ENCODE measurements around the gene CRISPLD2. TPM values are rescaled to one million over a fixed set of nuclear protein-coding genes. Genes with fewer than 3 reads are reported as not detected.
A peak's percentile ranks its signal among the peaks of the same experiment; 100 is the strongest.

CRISPLD2 gene
- total and polyA plus RNA-seq, 8 donors = 13.8 to 106 (median 24.9) TPM

DNA sequence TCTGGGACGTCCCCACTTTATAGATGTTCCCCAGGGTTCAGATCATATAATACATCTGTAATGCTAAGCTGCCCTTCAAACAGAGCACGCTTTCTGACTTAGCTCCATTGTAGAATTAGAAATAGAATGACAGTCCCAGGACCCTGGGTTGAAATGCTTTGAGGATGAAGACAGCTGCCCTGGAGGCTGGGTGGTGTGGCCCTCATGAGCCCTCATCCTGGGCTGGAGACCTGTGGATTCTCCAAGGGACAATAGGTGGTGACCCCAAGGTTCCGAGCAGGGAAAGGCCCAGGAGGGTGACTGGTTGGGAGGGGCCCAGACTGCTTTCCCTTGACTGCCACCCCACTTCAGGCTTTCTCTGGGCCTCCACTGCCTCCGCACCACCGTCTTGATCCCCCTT is 59.0 kb downstream of the CRISPLD2 start:
- Histone ChIP-seq H3K4me1 (no peaks in the 10 kb centered on the region), H3K27ac (no peak overlapping the region), H3K36me3 (peaks cover 0 to 48% of the 10 kb centered on the region in 2 donors), H3K9me3 (no peaks in the 10 kb centered on the region), H3K4me3 (no peak overlapping the region), H3K27me3 (no peaks in the 10 kb centered on the region)
- ATAC-seq (no peak), DNase-seq (no peak)
- TF ChIP-seq, protein P1, sequence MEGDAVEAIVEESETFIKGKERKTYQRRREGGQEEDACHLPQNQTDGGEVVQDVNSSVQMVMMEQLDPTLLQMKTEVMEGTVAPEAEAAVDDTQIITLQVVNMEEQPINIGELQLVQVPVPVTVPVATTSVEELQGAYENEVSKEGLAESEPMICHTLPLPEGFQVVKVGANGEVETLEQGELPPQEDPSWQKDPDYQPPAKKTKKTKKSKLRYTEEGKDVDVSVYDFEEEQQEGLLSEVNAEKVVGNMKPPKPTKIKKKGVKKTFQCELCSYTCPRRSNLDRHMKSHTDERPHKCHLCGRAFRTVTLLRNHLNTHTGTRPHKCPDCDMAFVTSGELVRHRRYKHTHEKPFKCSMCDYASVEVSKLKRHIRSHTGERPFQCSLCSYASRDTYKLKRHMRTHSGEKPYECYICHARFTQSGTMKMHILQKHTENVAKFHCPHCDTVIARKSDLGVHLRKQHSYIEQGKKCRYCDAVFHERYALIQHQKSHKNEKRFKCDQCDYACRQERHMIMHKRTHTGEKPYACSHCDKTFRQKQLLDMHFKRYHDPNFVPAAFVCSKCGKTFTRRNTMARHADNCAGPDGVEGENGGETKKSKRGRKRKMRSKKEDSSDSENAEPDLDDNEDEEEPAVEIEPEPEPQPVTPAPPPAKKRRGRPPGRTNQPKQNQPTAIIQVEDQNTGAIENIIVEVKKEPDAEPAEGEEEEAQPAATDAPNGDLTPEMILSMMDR (IDR thresholded peaks at IDR 0.05) = no peak
- intact Hi-C loops (cut with DNase I) = no loop called here

DNA sequence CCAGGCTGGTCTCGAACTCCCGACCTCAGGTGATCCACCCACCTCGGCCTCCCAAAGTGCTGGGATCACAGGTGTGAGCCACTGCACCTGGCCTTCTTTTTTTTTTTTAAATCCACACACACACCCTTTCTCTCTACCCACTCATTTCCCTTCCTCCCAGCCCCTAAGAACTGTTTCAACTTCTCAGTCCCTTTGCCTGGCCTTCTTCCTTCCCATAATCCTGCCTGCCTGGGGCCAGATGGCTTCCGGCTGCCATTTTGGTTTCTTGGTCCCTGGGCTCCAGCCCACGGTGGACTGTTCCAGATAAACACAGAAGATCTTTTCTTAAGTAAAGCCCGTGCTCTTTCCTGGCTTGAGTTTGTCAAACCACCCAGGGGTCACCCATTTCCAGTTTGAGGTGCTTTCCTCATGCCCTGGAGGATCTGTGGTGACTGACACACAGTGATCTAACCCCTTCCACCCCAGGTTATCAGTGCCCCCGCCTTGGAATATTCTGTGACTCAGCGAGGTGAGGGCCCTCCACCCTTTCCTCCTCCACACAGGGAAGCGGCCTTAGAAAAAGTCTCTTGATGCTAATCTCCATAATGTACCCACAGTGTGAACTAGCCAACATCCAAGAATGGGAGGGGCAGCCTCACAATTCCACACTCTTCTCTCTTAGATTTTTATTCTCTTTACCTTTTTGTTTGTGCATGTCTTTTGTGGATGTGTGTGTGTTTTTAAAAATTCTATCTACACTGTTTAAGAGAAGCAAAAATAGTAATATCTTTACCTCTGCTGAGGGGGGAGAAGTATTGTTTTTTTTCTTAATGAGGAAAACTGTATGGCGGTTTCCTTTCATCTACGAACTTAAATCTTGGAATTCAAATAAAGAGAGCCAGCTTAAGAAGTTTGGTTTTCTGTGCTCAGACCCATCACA is 60.0 kb downstream of the CRISPLD2 start:
- peaks cover 0 to 38% of the 10 kb centered on the region in 2 donors for H3K36me3 ChIP-seq
- DNase-seq = no peak
- ATAC-seq = peak; percentile 59
- H3K4me1 ChIP-seq = peaks cover 0 to 2% of the 10 kb centered on the region in 2 donors
- H3K9me3 ChIP-seq = no peaks in the 10 kb centered on the region
- no peak overlapping the region for H3K4me3 ChIP-seq
- no peaks in the 10 kb centered on the region for H3K27me3 ChIP-seq
- TF ChIP-seq, protein P1 (IDR thresholded peaks at IDR 0.05) = no peak
- intact Hi-C loops (cut with DNase I) = no loop called here
- no peak overlapping the region for H3K27ac ChIP-seq

DNA sequence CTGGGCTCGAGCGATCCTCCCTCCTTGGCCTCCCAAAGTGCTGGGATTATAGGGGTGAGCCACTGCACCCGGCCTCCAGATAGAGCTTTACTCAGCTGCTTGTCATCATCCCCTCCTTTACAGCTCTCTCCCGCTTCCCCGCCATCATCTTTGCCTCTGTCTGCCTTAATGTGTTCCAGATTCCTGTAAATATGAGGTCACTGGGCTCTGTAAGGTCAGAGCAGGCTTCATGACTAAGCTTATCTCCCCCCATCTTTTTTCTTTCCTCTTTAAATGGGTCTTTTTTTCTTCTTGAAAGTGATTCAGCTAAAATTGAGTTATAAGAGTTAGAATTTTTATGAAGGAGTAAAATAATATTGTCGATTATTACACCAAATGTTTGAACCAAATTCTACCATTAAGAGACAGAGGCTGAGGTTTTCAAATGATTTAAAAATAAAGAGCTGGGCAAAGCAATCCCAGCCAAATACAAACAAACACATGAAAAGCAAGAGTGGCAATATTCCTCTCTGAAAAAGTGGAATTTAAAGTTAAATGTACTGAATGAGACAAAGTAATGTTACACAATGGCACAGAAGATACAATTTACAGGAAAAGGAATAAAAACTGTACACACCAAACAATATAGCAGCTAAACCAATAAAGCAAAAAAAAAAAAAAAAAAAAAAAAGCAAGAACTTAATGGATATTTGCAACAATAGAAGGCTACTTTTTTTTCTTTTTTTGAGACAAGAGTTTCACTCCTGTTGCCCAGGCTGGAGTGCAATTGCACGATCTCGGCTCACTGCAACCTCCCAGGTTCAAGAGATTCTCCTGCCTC is 62.1 kb downstream of the CRISPLD2 start:
- ATAC-seq = peak; percentile 41
- no peak overlapping the region for H3K4me3 ChIP-seq
- no peaks in the 10 kb centered on the region for H3K9me3 ChIP-seq
- TF ChIP-seq, protein P1 (IDR thresholded peaks at IDR 0.05) = no peak
- no peaks in the 10 kb centered on the region for H3K27me3 ChIP-seq
- no peak overlapping the region for H3K27ac ChIP-seq
- peaks cover 0 to 33% of the 10 kb centered on the region in 2 donors for H3K36me3 ChIP-seq
- DNase-seq = no peak
- intact Hi-C loops (cut with DNase I) = no loop called here
- H3K4me1 ChIP-seq = peaks cover 0 to 8% of the 10 kb centered on the region in 2 donors

DNA sequence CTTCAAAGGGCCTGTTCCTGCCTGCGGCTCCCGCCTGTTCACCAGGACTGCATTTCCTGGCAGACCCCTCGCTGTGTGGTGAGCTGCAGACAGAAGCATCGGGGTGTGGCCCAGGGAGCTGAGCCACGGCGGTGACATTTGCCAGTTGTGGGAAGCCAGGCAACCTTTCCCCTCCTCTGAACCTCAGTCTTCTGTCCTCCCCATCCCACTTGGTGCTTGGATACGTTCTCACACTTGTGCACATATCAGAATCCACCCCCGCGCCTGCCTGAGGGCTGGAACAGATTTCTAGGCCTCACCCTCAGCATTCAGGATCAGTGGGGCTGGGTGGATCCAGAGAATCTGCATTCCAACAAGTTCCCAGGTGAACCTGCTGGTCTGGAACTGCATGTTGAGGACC is 63.5 kb downstream of the CRISPLD2 start:
- peaks cover 0 to 8% of the 10 kb centered on the region in 2 donors for H3K4me1 ChIP-seq
- DNase-seq (no peak), ATAC-seq (no peak)
- TF ChIP-seq, protein P1 (IDR thresholded peaks at IDR 0.05) = no peak
- no peak overlapping the region for H3K27ac ChIP-seq
- H3K4me3 ChIP-seq = no peak overlapping the region
- H3K36me3 ChIP-seq = peaks cover 0 to 26% of the 10 kb centered on the region in 2 donors
- H3K9me3 ChIP-seq = no peaks in the 10 kb centered on the region
- H3K27me3 ChIP-seq = no peaks in the 10 kb centered on the region
- intact Hi-C loops (cut with DNase I) = no loop called here

DNA sequence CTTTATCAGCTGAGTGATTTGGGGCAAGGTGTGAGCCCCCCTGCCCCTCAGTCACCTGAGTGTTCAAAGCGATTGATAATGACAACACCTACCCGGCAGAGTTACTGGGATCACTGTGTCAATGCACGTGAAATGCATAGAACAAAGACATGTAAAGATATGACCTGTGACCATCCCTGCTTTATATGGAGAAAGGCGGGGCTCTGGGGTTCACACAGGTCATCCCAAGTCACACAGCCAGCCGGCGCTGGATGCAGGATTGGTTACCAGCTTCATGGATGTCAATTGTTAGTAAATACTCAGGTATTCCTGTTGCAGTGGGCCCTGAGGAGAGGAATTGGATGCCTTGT is 64.4 kb downstream of the CRISPLD2 start:
- no peak overlapping the region for H3K27ac ChIP-seq
- TF ChIP-seq, protein P1 (IDR thresholded peaks at IDR 0.05) = no peak
- DNase-seq (no peak), ATAC-seq (no peak)
- H3K27me3 ChIP-seq = no peaks in the 10 kb centered on the region
- intact Hi-C loops (cut with DNase I) = no loop called here
- H3K4me3 ChIP-seq = no peak overlapping the region
- no peaks in the 10 kb centered on the region for H3K9me3 ChIP-seq
- peaks cover 0 to 8% of the 10 kb centered on the region in 2 donors for H3K4me1 ChIP-seq
- peaks cover 0 to 20% of the 10 kb centered on the region in 2 donors for H3K36me3 ChIP-seq
